HepG2 (cell line): ENCODE data around the gene IZUMO4.

Experiments used
- FOXA1 ChIP-seq, 2 experiments: fragments of 450-650 bp in 1 of 2; sonication (generic) in 1 of 2; formaldehyde crosslinking in 1 of 2; IDR thresholded peaks; 2 replicates each; pipeline versions ENCODE4 v1.4.0 to v1.6.1; 2016 to 2020; ENCODE audit warnings: missing genetic modification reagents in 1 of 2
- HDAC6 ChIP-seq: fragments of 200-600 bp; sonication (generic); IDR thresholded peaks from 2 replicates; pipeline ENCODE4 v1.7.0; 2017; ENCODE audit warnings: mild to moderate bottlenecking, antibody characterized with exemption, low read length, low read depth
- MED1 ChIP-seq: sonication (generic); formaldehyde crosslinking; IDR thresholded peaks from 2 replicates; pipeline ENCODE4 v1.4.0; 2020; ENCODE audit warnings: missing genetic modification reagents
- NFYB ChIP-seq: sonication (generic); formaldehyde crosslinking; IDR thresholded peaks from 2 replicates; pipeline ENCODE4 v1.4.0; 2020; ENCODE audit warnings: missing genetic modification reagents
- PLRG1 ChIP-seq: fragments of 450-650 bp; conservative IDR thresholded peaks from 2 replicates; pipeline ENCODE4 v1.6.1; 2016
- POLR2A ChIP-seq, 2 experiments: IDR thresholded peaks; 2 replicates each; pipeline ENCODE4 v1.6.1; 2011; ENCODE audit warnings: low read depth in 2 of 2, low read length in 2 of 2, mild to moderate bottlenecking in 1 of 2, moderate library complexity in 1 of 2; ENCODE audit not compliant: insufficient read depth in 1 of 2
- TBP ChIP-seq: sonication (generic); formaldehyde crosslinking; IDR thresholded peaks from 2 replicates; pipeline ENCODE4 v1.5.0; 2020; ENCODE audit warnings: missing genetic modification reagents
- ZNF101 ChIP-seq: sonication (generic); formaldehyde crosslinking; IDR thresholded peaks from 2 replicates; pipeline ENCODE4 v1.4.0; 2020; ENCODE audit warnings: mild to moderate bottlenecking, low read depth, missing genetic modification reagents, borderline replicate concordance
- ZNF451 ChIP-seq: sonication (generic); formaldehyde crosslinking; IDR thresholded peaks from 2 replicates; pipeline ENCODE4 v1.5.0; 2020; ENCODE audit warnings: mild to moderate bottlenecking, missing genetic modification reagents
- ZNF547 ChIP-seq: sonication (generic); formaldehyde crosslinking; IDR thresholded peaks from 2 replicates; pipeline ENCODE4 v1.5.1; 2020; ENCODE audit warnings: mild to moderate bottlenecking, missing genetic modification reagents

GRCh38 chr19:2070986-2071673 lies 25.6 kb upstream of the IZUMO4 start:
- TF ChIP-seq FOXA1 (IDR thresholded peaks at IDR 0.05) (no peak), FOXA1 (CRISPR knock-in tag; IDR thresholded peaks at IDR 0.05) (no peak), POLR2A (IDR thresholded peaks at IDR 0.05; ENCODE audit: insufficient read depth in 1 of 2, low read depth in 2 of 2, low read length in 2 of 2) (no peak), PLRG1 (no peak), TBP (CRISPR knock-in tag) (no peak), HDAC6 (no peak), MED1 (no peak), NFYB (no peak), ZNF547 (CRISPR knock-in tag) (no peak), ZNF451 (CRISPR knock-in tag) (no peak), ZNF101 (CRISPR knock-in tag) (no peak)
